Head of caudate nucleus (tissue), 42 donors: ENCODE measurements around the gene TMPRSS7.
"Not testable (repeated sequence)": the region's sequence is repeated elsewhere in the genome, so short reads cannot be mapped to it uniquely, and the experiment has no call there.

Source experiments
- DNase-seq, 42 donors: peaks; one replicate each; pipeline versions ENCODE4 v3.0.0 to v3.0.0-alpha.2; 2020 to 2021; ENCODE audit warnings: mixed read lengths in 7 of 42
- intact Hi-C: fragments of 100-400 bp; cut with DNase I; formaldehyde crosslinking; loops from one replicate; pipeline ENCODE4 v1.15.0; 2022

TMPRSS7 gene

DNA sequence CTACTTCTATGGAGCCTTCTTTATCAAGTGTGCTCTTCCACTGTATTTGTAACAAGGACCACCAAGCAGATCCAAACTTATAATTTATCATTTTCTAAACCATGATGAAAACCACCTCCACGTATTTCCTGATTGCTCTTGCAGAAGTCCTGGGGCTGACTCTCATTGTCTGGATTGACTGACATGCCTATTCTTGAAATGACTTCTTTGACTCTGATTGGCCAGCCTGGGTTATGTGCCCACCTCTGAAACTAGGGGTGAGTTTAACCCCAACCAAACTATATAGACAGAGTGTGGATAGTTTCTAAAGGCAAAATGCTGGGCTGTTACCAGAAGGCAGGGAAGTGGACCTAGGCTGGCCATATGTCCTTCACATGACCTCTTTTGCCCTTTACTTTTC, 12.7 kb downstream of the TMPRSS7 start:
- intact Hi-C loops = loop anchor here (10.0 kb wide), 1 partner anchor 62 kb away; no protein-coding TSS in a partner anchor
- no peak for DNase-seq

- no peak for DNase-seq
- intact Hi-C loops = loop anchor here (10.0 kb wide), 1 partner anchor 64 kb away; no protein-coding TSS in a partner anchor
These were observed 14.4 kb downstream of the TMPRSS7 start for GRCh38 chr3:112048911-112049310.

DNA sequence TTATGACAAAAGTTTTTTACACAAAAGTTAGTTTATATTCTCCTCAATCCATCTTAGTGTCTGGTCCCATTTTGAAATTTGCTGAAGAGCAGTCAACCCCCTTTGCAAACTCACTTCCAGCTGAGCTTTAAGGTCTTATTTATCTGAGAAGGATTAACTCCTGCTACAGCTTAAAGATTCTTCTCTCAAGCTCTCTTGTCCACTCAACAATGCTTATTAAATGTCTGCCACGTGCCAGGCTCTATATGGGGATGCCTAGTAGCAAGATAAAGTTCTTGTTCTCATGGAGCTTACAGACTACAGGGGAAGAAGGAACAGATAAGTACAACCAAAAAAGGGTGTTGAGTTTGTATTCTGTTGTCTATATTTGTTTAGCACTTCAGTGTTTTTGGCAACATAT, 18.7 kb downstream of the TMPRSS7 start:
- intact Hi-C loops = no loop called here
- DNase-seq = no peak

DNA sequence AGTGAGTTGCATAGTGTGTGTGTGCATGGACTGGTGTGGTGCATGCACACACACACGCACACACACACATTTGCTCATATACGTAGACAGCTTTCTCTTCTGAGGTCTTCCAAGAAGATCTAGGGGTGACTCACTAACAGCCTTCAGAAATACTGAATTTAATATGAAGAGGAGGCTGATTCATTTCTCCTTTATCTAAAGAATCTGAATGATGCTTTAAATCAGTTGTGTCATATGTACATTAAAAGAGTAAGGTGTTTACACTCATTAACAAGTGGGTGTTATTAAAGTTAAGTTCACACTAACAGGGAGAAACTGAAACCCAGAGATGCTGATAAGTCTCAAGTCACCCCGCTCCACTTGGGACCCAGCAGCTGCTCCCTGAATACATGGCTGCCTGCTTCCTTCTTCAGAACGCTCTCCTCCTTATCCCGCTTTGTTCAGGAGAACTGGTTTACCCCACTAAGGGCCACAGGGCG, 22.0 kb downstream of the TMPRSS7 start:
- intact Hi-C loops = no loop called here
- DNase-seq = no peak

GRCh38 chr3:112059497-112059896, 25.0 kb downstream of the TMPRSS7 start:
- no peak for DNase-seq
- intact Hi-C loops = no loop called here

DNA sequence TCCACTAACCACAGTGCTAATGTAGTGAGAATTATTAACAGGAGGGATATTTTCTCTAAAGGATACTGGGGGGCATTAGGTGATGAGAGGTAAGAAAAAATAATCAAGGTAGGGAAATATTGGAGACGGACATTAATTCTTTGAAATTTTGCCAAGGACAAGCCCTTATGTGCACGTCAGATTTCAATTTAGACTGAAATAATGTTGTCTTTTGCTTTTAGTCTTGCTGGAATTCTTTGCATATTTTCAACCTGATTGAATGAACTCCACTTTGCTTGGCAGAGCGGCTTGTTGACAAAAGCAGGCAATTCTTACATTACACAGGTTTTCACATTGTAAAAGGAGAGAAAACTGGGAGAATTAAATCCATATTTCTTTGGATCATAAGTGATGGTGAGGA, 26.6 kb downstream of the TMPRSS7 start:
- intact Hi-C loops = no loop called here
- no peak for DNase-seq

GRCh38 chr3:112072387-112073060, 38.0 kb downstream of the TMPRSS7 start:
- DNase-seq = not testable (repeated sequence)

GRCh38 chr3:112074006-112074405, 39.5 kb downstream of the TMPRSS7 start:
- intact Hi-C loops = no loop called here
- DNase-seq = no peak

More at GRCh38 chr3:112072387-112073060, 38.0 kb downstream of the TMPRSS7 start:
- intact Hi-C loops = not testable (repeated sequence)

DNA sequence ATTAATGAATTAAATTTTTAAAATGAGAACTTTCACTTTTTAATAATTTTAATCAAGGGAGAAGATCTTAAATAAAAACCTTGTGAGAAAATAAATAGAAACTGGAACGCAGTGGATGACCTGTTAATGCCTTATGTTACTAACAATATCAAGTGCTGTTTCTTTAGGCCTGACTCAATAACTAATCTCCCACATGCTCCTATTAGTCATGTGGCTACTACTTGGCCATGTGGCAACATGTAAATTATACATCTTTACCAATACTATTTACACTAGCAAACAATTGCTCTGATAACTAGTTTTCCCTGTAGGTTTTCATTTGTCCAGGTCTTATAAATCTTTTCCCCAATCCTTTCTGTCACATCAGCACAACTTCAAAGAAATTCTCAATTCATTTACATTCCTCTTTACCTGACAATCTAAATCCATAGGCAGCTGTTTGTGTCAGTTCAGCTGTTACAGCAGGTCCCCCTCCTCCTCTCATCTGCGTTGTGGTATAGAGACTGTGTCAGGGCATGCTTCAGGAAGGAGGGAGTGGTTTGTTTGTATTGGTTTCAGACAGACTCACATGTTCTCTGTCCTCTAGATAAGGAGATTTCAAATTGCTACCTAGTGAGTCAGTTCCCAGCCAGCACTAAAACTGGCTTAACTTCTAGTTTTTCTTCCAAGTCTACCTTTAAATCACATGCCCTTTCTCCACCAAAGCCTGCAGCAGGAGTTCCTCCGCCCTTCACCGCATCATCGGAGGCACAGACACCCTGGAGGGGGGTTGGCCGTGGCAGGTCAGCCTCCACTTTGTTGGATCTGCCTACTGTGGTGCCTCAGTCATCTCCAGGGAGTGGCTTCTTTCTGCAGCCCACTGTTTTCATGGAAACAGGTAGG, 40.3 kb downstream of the TMPRSS7 start:
- DNase-seq = no peak
- intact Hi-C loops = no loop called here

DNA sequence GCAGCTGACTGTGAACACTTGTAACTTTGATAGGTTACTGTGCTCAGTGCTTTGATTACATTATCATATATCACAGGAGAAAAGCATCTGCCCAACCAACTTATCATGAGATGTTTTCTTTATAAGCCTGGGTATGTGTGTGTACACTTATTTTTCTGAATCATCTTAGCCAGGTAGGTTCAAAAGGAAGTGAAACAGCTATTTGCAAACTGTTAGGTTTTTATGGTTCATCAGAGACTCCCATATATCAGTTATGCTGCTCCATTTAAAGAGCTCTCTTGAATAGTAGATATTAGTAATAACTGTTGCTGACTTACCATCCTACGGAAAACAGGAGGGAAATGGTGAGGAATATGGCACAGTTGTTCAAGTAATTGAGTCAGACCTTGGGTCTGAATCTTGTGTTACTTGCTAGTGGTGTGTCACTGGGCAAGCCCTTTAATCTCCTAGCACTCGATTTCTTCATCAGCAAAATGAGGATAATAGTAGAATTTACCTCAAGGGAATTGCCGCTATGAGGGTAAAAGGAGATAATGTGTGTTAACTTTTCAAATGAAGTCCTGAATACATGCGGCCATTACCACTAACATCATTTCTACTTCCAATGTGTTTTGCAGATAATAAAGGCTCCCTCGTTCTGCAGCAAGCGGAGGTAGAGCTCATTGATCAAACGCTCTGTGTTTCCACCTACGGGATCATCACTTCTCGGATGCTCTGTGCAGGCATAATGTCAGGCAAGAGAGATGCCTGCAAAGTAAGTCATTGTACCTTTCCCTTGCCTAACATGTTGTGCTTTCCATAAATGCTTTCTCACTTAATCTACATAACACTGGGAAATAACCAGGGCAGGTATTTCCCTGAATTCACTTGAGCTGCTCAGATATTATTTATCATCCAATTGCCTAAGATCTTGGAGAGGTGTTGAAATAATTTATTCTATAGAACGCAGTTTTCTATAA, 43.9 kb downstream of the TMPRSS7 start:
- peak in 26 of 42 donors; percentile 5 to 85 (median 40) for DNase-seq
- intact Hi-C loops = no loop called here

DNA sequence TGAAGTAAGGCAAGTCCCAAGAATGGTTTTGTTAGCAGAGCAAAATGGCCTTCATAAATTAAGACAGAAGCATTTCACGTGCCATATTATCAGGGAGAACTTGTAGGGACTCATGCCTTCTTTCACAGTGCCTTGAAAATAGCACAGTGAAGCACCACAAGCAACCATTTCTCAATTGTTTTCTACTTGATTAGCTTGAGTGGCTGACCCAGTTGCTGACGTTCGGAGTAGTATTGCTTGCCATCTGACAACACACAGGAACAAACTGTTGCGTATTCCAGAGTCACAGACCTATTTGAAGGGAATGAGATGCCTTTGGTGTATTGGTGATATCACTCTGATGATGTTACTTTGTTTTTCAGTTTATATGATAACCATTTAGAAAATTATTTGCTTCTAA, 48.7 kb downstream of the TMPRSS7 start:
- DNase-seq = no peak

GRCh38 chr3:112084980-112085705, 50.6 kb downstream of the TMPRSS7 start:
- intact Hi-C loops = no loop called here
- DNase-seq = no peak

More for the DNA sequence above, 48.7 kb downstream of the TMPRSS7 start:
- intact Hi-C loops = no loop called here

DNA sequence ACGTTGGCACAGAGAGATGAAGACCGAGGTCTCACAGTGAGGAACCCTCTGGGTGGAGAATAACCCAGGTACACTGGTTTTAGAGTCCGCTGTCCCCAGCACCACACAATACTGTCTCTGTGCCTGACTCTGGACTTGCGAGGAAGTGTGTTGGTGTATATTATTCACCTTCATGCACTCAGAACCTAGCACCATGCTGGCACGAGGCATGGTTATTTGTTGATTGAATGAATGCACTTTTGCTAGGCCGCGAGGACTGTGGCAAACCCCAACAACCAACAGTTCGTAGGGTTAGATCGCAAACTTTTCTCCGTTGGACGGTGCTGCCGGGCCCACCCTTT, 51.2 kb downstream of the TMPRSS7 start:
- intact Hi-C loops = no loop called here
- DNase-seq = no peak

DNA sequence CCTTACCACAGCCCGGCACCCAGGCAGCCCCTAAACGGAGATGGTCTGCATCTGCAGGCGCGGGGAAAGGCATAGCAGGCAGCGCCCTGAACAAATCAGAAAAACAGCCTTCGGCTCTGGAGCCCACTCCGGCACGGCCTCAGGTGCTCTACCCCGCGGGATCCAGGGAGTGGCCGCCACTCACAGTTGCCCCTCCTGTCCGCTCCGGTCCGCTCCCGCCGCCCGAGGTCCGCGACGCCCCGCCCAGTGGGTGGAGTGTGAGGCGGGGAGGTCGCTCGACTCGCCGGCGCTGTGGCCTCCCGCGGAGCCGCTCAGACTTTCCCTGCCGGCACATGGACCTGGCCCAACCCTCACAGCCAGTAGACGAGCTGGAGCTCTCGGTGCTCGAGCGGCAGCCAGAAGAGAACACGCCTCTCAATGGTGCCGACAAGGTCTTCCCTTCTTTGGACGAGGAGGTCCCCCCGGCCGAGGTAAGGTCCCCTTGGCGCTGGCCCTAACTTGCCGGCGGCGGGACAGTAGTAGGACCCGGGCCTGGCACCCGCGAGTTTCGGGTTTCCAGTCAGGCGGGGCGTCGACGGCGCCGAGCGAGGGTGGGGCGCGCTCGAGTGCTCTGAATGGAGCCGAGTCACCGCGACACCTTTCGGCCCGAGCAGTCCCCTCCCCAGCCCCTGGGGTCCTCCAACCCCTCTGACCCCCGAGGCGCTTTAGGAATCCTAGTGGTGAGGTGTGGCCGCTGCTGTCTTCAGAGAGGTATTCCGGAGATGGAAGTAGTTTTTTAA, 51.7 kb downstream of the TMPRSS7 start, which contains the start of gene C3orf52:
C3orf52 (plus strand) TSS at position 314 of the 779 bp plus-strand sequence; CDS start at position 333, 19 bp downstream.
- intact Hi-C loops = no loop called here
- DNase-seq = peak in 41 of 42 donors; percentile 17 to 77 (median 47)

DNA sequence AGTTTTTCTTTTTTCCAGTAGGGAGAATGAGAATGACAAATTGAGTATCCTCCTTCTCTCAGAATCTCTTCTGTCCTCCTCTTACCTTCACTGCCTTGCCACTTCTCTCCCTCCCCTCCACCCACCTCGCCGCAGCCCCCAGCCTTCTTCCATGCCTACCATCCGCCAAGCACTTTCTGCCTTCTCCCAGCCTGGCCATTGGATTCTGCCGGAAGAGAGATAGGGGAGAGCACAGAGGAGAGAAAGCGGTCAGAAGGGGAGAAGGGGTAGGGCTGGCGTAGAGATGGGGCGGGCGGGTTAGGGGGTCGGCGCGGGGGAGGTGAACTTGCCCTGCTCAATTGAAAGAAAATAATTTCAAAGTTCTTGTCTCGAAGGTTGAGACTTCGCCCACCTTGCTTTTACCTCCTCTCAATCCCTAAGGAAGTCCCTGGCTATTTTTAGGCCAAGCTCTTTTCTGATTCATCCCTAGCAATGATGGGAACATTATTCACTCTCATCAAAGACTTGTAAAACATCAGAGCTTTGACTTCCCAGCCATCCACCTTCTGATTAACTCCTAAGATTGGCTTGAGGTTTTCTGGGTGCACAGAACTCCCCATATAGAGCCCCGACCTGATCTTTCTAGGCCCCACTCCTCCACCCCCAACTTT, 52.5 kb downstream of the TMPRSS7 start:
- intact Hi-C loops = no loop called here
- peak in 8 of 42 donors; percentile 13 to 52 (median 38) for DNase-seq

- intact Hi-C loops = no loop called here
- no peak for DNase-seq
These were observed 53.2 kb downstream of the TMPRSS7 start for GRCh38 chr3:112087746-112088145.

GRCh38 chr3:112088944-112089343, 54.4 kb downstream of the TMPRSS7 start:
- intact Hi-C loops = no loop called here

More at GRCh38 chr3:112088944-112089343, 54.4 kb downstream of the TMPRSS7 start:
- no peak for DNase-seq
